KBM-7 (cell line): Measurements from ENCODE around the gene CAMTA1.

Experiments
- DNase-seq: peaks from one replicate; pipeline ENCODE4 v3.0.0-alpha.2; 2015
- in situ Hi-C: fragments of 300-500 bp; cut with MboI; formaldehyde crosslinking; loops from 2 replicates; pipeline ENCODE4 v1.14.3; 2020; ENCODE audit warnings: low sequenced_read_pairs, low pct_unique_long_range_greater_than_20kb, mixed read lengths

Gene CAMTA1

GRCh38 chr1:7209336-7209735, 424.1 kb downstream of the CAMTA1 start:
- in situ Hi-C loops: loop anchor here (25.0 kb wide), 2 partner anchors 422 to 497 kb away; partner anchors contain the start of genes CAMTA1 and DNAJC11
- no peak for DNase-seq

- DNase-seq: peak; percentile 82
- in situ Hi-C loops: loop anchor here (25.0 kb wide), 2 partner anchors 431 to 506 kb away; partner anchors contain the start of genes CAMTA1 and DNAJC11
These were observed 433.1 kb downstream of the CAMTA1 start for GRCh38 chr1:7218210-7218832.

GRCh38 chr1:7219031-7219430, 433.8 kb downstream of the CAMTA1 start:
- no peak for DNase-seq
- in situ Hi-C loops: loop anchor here (25.0 kb wide), 2 partner anchors 432 to 507 kb away; partner anchors contain the start of genes CAMTA1 and DNAJC11

GRCh38 chr1:7220007-7220406, 434.8 kb downstream of the CAMTA1 start:
- in situ Hi-C loops: loop anchor here (25.0 kb wide), 2 partner anchors 433 to 508 kb away; partner anchors contain the start of genes CAMTA1 and DNAJC11
- DNase-seq: no peak

- DNase-seq: no peak
- in situ Hi-C loops: loop anchor here (25.0 kb wide), 2 partner anchors 433 to 508 kb away; partner anchors contain the start of genes CAMTA1 and DNAJC11
These were observed 435.5 kb downstream of the CAMTA1 start for GRCh38 chr1:7220712-7221252.

GRCh38 chr1:7221826-7222694, 436.8 kb downstream of the CAMTA1 start:
- in situ Hi-C loops: loop anchor here (25.0 kb wide), 2 partner anchors 435 to 510 kb away; partner anchors contain the start of genes CAMTA1 and DNAJC11
- no peak for DNase-seq

- DNase-seq: no peak
- in situ Hi-C loops: loop anchor here (25.0 kb wide), 2 partner anchors 435 to 510 kb away; partner anchors contain the start of genes CAMTA1 and DNAJC11
These were observed 437.4 kb downstream of the CAMTA1 start for GRCh38 chr1:7222695-7223015.

GRCh38 chr1:7223334-7224080, 438.3 kb downstream of the CAMTA1 start:
- in situ Hi-C loops: loop anchor here (25.0 kb wide), 2 partner anchors 436 to 511 kb away; partner anchors contain the start of genes CAMTA1 and DNAJC11
- no peak for DNase-seq

- in situ Hi-C loops: loop anchor here (25.0 kb wide), 2 partner anchors 437 to 512 kb away; partner anchors contain the start of genes CAMTA1 and DNAJC11
- DNase-seq: no peak
These were observed 438.9 kb downstream of the CAMTA1 start for GRCh38 chr1:7224081-7224534.

- DNase-seq: no peak
These were observed 439.4 kb downstream of the CAMTA1 start for GRCh38 chr1:7224644-7225043.

GRCh38 chr1:7225711-7226505, 440.7 kb downstream of the CAMTA1 start:
- in situ Hi-C loops: no loop called here
- no peak for DNase-seq

More at GRCh38 chr1:7224644-7225043, 439.4 kb downstream of the CAMTA1 start:
- in situ Hi-C loops: loop anchor here (25.0 kb wide), 2 partner anchors 437 to 512 kb away; partner anchors contain the start of genes CAMTA1 and DNAJC11

- no peak for DNase-seq
- in situ Hi-C loops: no loop called here
These were observed 442.4 kb downstream of the CAMTA1 start for GRCh38 chr1:7227654-7228053.

- no peak for DNase-seq
- in situ Hi-C loops: no loop called here
These were observed 443.2 kb downstream of the CAMTA1 start for GRCh38 chr1:7228252-7228961.

- in situ Hi-C loops: no loop called here
- no peak for DNase-seq
These were observed 443.9 kb downstream of the CAMTA1 start for GRCh38 chr1:7229186-7229585.

- DNase-seq: no peak
- in situ Hi-C loops: no loop called here
These were observed 444.7 kb downstream of the CAMTA1 start for GRCh38 chr1:7229696-7230631.
